Measurements from ENCODE around the gene USP3. TPM values are rescaled to one million over a fixed set of nuclear protein-coding genes. Genes with fewer than 3 reads are reported as not detected.

The USP3 gene
- total RNA-seq, 1 experiment from 2014 or later: 36.6 TPM

GRCh38 chr15:63540449-63540848 is 36.1 kb downstream of the USP3 start:
- POLR2A ChIA-PET: no interaction called here
- Mint-ChIP-seq H3K4me3 (no peak overlapping the region), H3K9me3 (no peaks in the 10 kb centered on the region), H3K36me3 (no peaks in the 10 kb centered on the region), H3K27ac (peak overlapping the region; percentile 51), H3K27me3 (ENCODE audit: low read depth) (no peaks in the 10 kb centered on the region), H3K4me1 (peaks cover 64% of the 10 kb centered on the region)
- CTCF ChIA-PET: interaction anchor here (1.1 to 2.7 kb wide), 2 partner anchors 9 to 16 kb away, joined by 3 to 9 read pairs; no protein-coding TSS in a partner anchor
- DNase-seq (ENCODE audit: low spot score): no peak
- no peak for ATAC-seq
- TF ChIP-seq SMAD3 (CRISPR knock-in tag; IDR thresholded peaks at IDR 0.05; ENCODE audit: borderline replicate concordance): no peak
- TF ChIP-seq MLX (CRISPR knock-in tag; IDR thresholded peaks at IDR 0.05): no peak
- TF ChIP-seq RELA (CRISPR knock-in tag; IDR thresholded peaks at IDR 0.05; ENCODE audit: borderline replicate concordance): no peak
- no peak for TF ChIP-seq NFE2L1 (CRISPR knock-in tag; IDR thresholded peaks at IDR 0.05)
- no peak for TF ChIP-seq ZMAT4 (CRISPR knock-in tag; IDR thresholded peaks at IDR 0.05)
- TF ChIP-seq NFATC4 (CRISPR knock-in tag; IDR thresholded peaks at IDR 0.05): no peak
- TF ChIP-seq AR (CRISPR knock-in tag; IDR thresholded peaks at IDR 0.05): no peak
- TF ChIP-seq FOXJ3 (CRISPR knock-in tag; IDR thresholded peaks at IDR 0.05; ENCODE audit: borderline replicate concordance): no peak
- TF ChIP-seq PRDM15 (CRISPR knock-in tag; IDR thresholded peaks at IDR 0.05): no peak
- no peak for TF ChIP-seq MAX (CRISPR knock-in tag; IDR thresholded peaks at IDR 0.05)

- ATAC-seq (no peak), DNase-seq (ENCODE audit: low spot score) (no peak)
- Mint-ChIP-seq H3K4me3 (no peak overlapping the region), H3K27me3 (ENCODE audit: low read depth) (no peaks in the 10 kb centered on the region), H3K9me3 (no peaks in the 10 kb centered on the region), H3K36me3 (no peaks in the 10 kb centered on the region), H3K27ac (no peak overlapping the region; the same call in 1 of the 2 replicates), H3K4me1 (peaks cover 26% of the 10 kb centered on the region)
- no peak for TF ChIP-seq ZNF121 (CRISPR knock-in tag; IDR thresholded peaks at IDR 0.05)
- TF ChIP-seq JAZF1 (CRISPR knock-in tag; IDR thresholded peaks at IDR 0.05): no peak
- TF ChIP-seq ATF1 (CRISPR knock-in tag; IDR thresholded peaks at IDR 0.05): no peak
- TF ChIP-seq MYBL2 (CRISPR knock-in tag; IDR thresholded peaks at IDR 0.05): no peak
- no peak for TF ChIP-seq MLX (CRISPR knock-in tag; IDR thresholded peaks at IDR 0.05)
- no peak for TF ChIP-seq NR2C2 (CRISPR knock-in tag; IDR thresholded peaks at IDR 0.05)
- TF ChIP-seq ESRRA (CRISPR knock-in tag; IDR thresholded peaks at IDR 0.05; ENCODE audit: borderline replicate concordance): no peak
- TF ChIP-seq FOXP1 (CRISPR knock-in tag; IDR thresholded peaks at IDR 0.05; ENCODE audit: borderline replicate concordance): no peak
- TF ChIP-seq NFATC4 (CRISPR knock-in tag; IDR thresholded peaks at IDR 0.05): no peak
- TF ChIP-seq NFE2L1 (CRISPR knock-in tag; IDR thresholded peaks at IDR 0.05): no peak
- POLR2A ChIA-PET: interaction anchor here (0.6 kb wide), 1 partner anchor 419 kb away, joined by 3 read pairs; no protein-coding TSS in a partner anchor
- CTCF ChIA-PET: no interaction called here
Observed at GRCh38 chr15:63544258-63545026, 40.0 kb downstream of the USP3 start.
